ENCODE measurements around the gene PA2G4. TPM values are rescaled to one million over a fixed set of nuclear protein-coding genes. Genes with fewer than 3 reads are reported as not detected.
A peak's percentile ranks its signal among the peaks of the same experiment; 100 is the strongest.
"Not testable (repeated sequence)": the region's sequence is repeated elsewhere in the genome, so short reads cannot be mapped to it uniquely, and the experiment has no call there.

PA2G4 gene
- 203 TPM for polyA plus RNA-seq (2013, experiment 1 of 4)
- 183 TPM for polyA plus RNA-seq (2013, experiment 2 of 4)
- 154 TPM for polyA plus RNA-seq (2013, experiment 3 of 4)
- 157 TPM for polyA plus RNA-seq (2013, experiment 4 of 4)

DNA sequence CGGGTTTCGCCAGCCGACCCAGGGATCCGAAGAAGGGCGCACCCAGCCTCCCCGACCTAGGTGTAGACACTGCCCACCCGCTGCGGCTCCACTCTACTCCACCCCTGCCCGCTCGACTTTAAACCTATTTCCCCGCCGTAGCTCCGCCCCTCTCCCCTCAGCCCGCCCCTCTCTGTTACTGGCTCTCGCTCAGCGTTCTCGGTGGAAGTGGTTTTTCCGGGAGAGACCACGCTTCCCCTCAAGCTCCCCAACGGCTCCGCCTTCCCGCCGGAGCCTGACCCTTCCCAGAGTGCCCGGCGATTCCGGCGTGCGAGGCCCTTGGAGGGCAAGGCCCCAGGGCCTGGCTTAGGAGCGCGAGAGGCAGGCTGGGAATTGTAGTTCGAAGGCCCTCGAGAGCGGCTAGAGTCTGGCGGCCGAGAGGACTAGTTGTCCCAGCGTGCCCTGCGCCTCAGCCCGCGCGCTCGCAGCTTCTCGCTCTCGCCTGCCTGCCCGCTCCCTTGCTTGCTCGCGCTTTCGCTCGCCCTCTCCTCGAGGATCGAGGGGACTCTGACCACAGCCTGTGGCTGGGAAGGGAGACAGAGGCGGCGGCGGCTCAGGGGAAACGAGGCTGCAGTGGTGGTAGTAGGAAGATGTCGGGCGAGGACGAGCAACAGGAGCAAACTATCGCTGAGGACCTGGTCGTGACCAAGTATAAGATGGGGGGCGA lies at the start of gene PA2G4:
Gene PA2G4, plus strand, starts transcription at position 451 of the 706 bp plus-strand sequence. Its CDS starts 179 bp downstream, at position 630.
- peak within 1 kb of the TSS; percentile 17 for H3K27ac ChIP-seq (ENCODE audit: insufficient read depth, low read depth, low read length, poor library complexity, severe bottlenecking)

DNA sequence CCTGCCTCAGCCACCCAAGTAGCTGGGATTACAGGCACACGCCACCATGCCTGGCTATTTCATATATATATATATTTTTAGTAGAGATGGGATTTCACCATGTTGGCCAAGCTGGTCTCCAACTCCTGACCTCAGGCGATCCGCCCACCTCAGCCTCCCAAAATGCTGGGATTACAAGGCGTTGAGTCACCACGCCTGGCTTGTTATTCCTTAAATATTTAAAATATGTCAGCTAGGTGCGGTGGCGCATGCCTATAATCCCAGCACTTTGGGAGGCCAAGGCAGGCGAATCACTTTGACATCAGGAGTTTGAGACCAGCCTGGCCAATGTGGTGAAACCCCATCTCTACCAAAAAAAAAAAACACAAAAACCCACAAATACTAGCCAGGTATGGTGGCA lies 44.4 kb upstream of the PA2G4 start:
- H3K9me3 ChIP-seq (ENCODE audit: control insufficient read depth, low read length); H3K36me3 ChIP-seq (ENCODE audit: control insufficient read depth, insufficient read depth, low read length); H3K4me1 ChIP-seq (ENCODE audit: control insufficient read depth, insufficient read depth, low read length); H3K27me3 ChIP-seq (ENCODE audit: control insufficient read depth, insufficient read depth, low read length, poor library complexity, severe bottlenecking); H3K4me3 ChIP-seq (ENCODE audit: insufficient read depth, low read depth, low read length); H3K27ac ChIP-seq (ENCODE audit: insufficient read depth, low read depth, low read length, poor library complexity, severe bottlenecking): not testable (repeated sequence)
- 80 to 85% methylated on average over 7 of the region's 8 CpGs for WGBS, 2 experiments

More for the DNA sequence above, at the start of gene PA2G4:
- Histone ChIP-seq H3K4me3 (ENCODE audit: insufficient read depth, low read depth, low read length) (peak within 1 kb of the TSS; percentile 92), H3K9me3 (ENCODE audit: control insufficient read depth, low read length) (no peaks in the 10 kb centered on the region), H3K4me1 (ENCODE audit: control insufficient read depth, insufficient read depth, low read length) (peaks cover 11% of the 10 kb centered on the region), H3K27me3 (ENCODE audit: control insufficient read depth, insufficient read depth, low read length, poor library complexity, severe bottlenecking) (no peaks in the 10 kb centered on the region), H3K36me3 (ENCODE audit: control insufficient read depth, insufficient read depth, low read length) (peaks cover 21% of the 10 kb centered on the region)
- 0% methylated on average over 60 of the region's 60 CpGs for WGBS, 2 experiments

DNA sequence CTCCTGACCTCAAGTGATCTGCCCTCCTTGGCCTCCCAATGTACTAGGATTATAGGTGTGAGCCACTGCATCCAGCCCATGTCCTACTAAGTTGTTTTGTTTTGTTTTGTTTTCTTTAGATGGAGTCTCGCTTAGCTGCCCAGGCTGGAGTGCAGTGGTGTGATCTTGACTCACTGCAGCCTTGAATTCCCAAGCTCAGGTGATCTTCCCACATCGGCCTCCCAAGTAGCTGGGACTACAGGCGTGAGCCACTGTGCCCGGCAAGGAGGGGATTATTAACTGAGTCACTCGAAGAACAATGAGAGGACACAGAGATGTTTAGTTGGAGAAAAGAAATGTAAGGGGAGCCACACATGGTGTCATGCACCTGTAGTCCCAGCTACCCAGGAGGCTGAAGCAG lies 42.4 kb upstream of the PA2G4 start:
- Histone ChIP-seq H3K9me3 (ENCODE audit: control insufficient read depth, low read length) (no peaks in the 10 kb centered on the region), H3K4me1 (ENCODE audit: control insufficient read depth, insufficient read depth, low read length) (no peaks in the 10 kb centered on the region), H3K27me3 (ENCODE audit: control insufficient read depth, insufficient read depth, low read length, poor library complexity, severe bottlenecking) (no peaks in the 10 kb centered on the region), H3K36me3 (ENCODE audit: control insufficient read depth, insufficient read depth, low read length) (no peaks in the 10 kb centered on the region), H3K4me3 (ENCODE audit: insufficient read depth, low read depth, low read length) (no peak overlapping the region), H3K27ac (ENCODE audit: insufficient read depth, low read depth, low read length, poor library complexity, severe bottlenecking) (no peak overlapping the region)
- 70 to 76% methylated on average over 5 of the region's 5 CpGs for WGBS, 2 experiments

DNA sequence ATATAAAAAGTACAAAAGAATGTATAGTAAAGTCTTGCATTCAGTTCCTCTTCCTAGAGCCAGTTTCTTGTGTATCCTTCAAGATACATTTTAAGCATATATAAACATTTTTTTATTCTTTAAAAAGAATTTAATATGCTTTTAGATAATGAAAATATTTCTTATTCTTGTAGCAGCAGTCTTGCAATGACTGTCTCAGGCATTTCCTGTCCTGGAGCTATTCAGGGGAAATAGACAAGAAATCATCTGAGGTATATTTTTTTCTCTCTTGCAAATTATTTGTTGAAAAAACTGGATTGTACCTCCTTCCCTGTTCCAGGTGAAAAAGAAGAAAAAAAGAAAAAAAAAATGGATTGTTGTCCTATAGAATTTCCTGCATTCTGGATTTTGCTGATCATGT lies 41.4 kb upstream of the PA2G4 start:
- Histone ChIP-seq H3K27ac (ENCODE audit: insufficient read depth, low read depth, low read length, poor library complexity, severe bottlenecking) (no peak overlapping the region), H3K9me3 (ENCODE audit: control insufficient read depth, low read length) (no peaks in the 10 kb centered on the region), H3K27me3 (ENCODE audit: control insufficient read depth, insufficient read depth, low read length, poor library complexity, severe bottlenecking) (no peaks in the 10 kb centered on the region), H3K36me3 (ENCODE audit: control insufficient read depth, insufficient read depth, low read length) (no peaks in the 10 kb centered on the region), H3K4me1 (ENCODE audit: control insufficient read depth, insufficient read depth, low read length) (no peaks in the 10 kb centered on the region), H3K4me3 (ENCODE audit: insufficient read depth, low read depth, low read length) (no peak overlapping the region)

DNA sequence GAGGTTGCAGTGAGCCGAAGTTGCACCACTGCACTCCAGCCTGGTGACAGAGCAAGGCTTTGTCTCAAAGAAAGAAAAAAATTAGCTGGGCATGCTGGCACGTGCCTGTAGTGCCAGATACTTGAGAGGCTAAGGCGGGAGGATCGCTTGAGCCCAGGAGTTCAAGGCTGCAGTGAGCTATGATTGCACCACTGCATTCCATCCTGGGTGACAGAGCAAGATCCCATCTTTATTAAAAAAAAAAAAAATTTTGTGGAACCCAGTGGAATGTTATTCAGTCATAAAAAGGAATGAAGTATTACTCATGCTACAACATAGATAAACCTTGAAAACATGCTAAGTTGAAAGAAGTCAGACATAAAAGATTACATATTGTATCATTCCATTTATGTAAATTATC lies 32.7 kb upstream of the PA2G4 start:
- WGBS, 2 experiments: 88 to 92% methylated on average over 4 of the region's 4 CpGs
- Histone ChIP-seq H3K4me3 (ENCODE audit: insufficient read depth, low read depth, low read length) (no peak overlapping the region), H3K4me1 (ENCODE audit: control insufficient read depth, insufficient read depth, low read length) (no peaks in the 10 kb centered on the region), H3K9me3 (ENCODE audit: control insufficient read depth, low read length) (no peaks in the 10 kb centered on the region), H3K27ac (ENCODE audit: insufficient read depth, low read depth, low read length, poor library complexity, severe bottlenecking) (no peak overlapping the region), H3K27me3 (ENCODE audit: control insufficient read depth, insufficient read depth, low read length, poor library complexity, severe bottlenecking) (no peaks in the 10 kb centered on the region), H3K36me3 (ENCODE audit: control insufficient read depth, insufficient read depth, low read length) (no peaks in the 10 kb centered on the region)

DNA sequence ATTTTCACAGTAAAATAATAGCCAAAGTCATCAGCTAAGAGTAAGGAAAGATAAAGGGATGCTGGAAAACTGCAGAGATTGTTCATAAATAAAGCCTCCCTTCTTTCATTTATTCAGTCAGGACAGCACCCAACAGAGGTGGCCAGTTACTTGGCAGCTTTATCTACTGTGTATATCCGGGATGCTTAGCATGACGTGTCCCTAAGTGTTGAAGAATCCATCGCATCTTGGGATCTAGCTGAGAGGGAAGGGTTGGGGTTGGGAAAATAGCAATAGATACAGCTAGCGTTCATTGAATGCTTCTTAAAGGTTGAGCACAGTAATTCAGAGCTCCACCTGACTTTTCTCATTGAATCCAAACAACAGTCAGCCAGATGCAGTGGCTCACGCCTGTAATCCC lies 30.0 kb upstream of the PA2G4 start:
- H3K9me3 ChIP-seq (ENCODE audit: control insufficient read depth, low read length): no peaks in the 10 kb centered on the region
- H3K27ac ChIP-seq (ENCODE audit: insufficient read depth, low read depth, low read length, poor library complexity, severe bottlenecking): no peak overlapping the region
- WGBS, 2 experiments: 91 to 95% methylated on average over 5 of the region's 5 CpGs
- H3K4me3 ChIP-seq (ENCODE audit: insufficient read depth, low read depth, low read length): no peak overlapping the region
- H3K4me1 ChIP-seq (ENCODE audit: control insufficient read depth, insufficient read depth, low read length): no peaks in the 10 kb centered on the region
- H3K36me3 ChIP-seq (ENCODE audit: control insufficient read depth, insufficient read depth, low read length): no peaks in the 10 kb centered on the region
- peaks cover 4% of the 10 kb centered on the region for H3K27me3 ChIP-seq (ENCODE audit: control insufficient read depth, insufficient read depth, low read length, poor library complexity, severe bottlenecking)

DNA sequence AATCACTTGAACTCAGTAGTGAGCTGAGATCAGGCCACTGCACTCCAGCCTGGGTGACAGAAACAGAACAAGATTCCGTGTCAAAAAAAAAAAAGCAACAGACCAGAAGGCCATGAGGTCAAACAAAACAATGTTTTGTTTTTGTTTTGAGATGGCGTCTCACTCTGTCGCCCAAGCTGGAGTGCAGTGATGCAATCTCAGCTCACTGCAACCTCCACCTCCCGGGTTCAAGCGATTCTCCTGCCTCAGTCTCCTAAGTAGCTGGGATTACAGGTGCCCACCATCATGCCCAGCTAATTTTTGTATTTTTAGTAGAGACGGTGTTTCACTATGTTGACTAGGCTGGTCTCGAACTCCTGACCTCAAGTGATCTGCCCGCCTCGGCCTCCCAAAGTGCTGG lies 26.4 kb upstream of the PA2G4 start:
- not testable (repeated sequence) for H3K4me1 ChIP-seq (ENCODE audit: control insufficient read depth, insufficient read depth, low read length); H3K4me3 ChIP-seq (ENCODE audit: insufficient read depth, low read depth, low read length); H3K9me3 ChIP-seq (ENCODE audit: control insufficient read depth, low read length); H3K36me3 ChIP-seq (ENCODE audit: control insufficient read depth, insufficient read depth, low read length); H3K27ac ChIP-seq (ENCODE audit: insufficient read depth, low read depth, low read length, poor library complexity, severe bottlenecking)
- WGBS, 2 experiments: 91 to 93% methylated on average over 9 of the region's 9 CpGs
- peaks cover 25% of the 10 kb centered on the region for H3K27me3 ChIP-seq (ENCODE audit: control insufficient read depth, insufficient read depth, low read length, poor library complexity, severe bottlenecking)

DNA sequence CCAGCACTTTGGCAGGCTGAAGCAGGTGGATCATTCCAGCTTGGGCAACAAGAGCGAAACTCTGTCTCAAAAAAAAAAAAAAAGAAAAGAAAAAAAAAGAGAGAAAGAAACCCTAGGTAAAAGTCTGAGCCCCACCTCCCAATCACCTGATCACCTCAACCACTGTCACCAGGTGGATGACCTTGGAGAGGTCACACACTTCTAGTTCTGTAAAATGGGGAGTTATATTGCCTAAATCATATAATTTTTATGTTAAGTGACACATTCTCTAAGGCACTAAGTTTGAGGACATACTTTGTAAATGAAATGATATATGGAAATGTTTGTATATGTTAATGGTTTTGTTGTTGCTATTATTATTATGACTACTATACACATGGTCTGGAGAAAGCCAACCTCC lies 25.9 kb upstream of the PA2G4 start:
- 100% methylated on average over 1 of the region's 1 CpG for WGBS, 2 experiments
- no peaks in the 10 kb centered on the region for H3K36me3 ChIP-seq (ENCODE audit: control insufficient read depth, insufficient read depth, low read length)
- H3K9me3 ChIP-seq (ENCODE audit: control insufficient read depth, low read length): no peaks in the 10 kb centered on the region
- no peak overlapping the region for H3K4me3 ChIP-seq (ENCODE audit: insufficient read depth, low read depth, low read length)
- H3K27ac ChIP-seq (ENCODE audit: insufficient read depth, low read depth, low read length, poor library complexity, severe bottlenecking): no peak overlapping the region
- peaks cover 25% of the 10 kb centered on the region for H3K27me3 ChIP-seq (ENCODE audit: control insufficient read depth, insufficient read depth, low read length, poor library complexity, severe bottlenecking)
- H3K4me1 ChIP-seq (ENCODE audit: control insufficient read depth, insufficient read depth, low read length): peaks cover 5% of the 10 kb centered on the region

DNA sequence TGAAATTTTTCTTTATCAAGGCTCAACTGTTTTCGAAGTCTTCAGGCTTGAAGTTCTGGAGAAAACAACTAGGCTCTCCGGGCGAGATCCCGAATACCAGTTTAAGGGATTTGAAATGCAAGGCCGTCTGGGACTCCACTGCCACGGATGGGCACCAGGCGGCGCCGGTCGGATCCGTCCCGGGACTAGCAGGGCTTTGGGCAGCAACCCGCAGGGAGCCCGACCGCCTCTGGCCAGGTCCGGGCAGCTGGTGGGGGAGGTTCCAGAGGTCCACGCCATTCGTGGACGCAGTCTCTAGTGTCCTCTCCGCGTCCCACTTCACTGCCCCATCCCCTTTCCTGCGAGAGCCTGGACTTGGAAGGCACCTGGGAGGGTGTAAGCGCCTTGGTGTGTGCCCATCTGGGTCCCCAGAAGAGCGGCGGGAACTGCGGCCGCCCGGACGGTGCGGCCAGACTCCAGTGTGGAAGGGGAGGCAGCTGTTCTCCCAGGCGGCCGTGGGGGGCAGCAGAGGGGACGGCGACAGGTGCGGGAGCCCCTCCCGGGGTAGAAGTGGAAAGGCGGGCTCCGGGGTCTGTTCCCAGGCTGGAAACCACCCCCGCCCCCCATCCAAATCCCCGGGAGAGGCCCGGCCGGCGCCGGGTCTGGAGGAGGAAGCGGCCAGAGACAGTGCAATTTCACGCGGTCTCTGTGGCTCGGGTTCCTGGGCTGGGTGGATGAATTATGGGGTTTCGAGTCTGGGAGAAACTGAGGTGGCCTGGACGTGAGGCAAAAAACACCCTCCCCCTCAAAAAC lies 25.2 kb upstream of the PA2G4 start:
- Histone ChIP-seq H3K36me3 (ENCODE audit: control insufficient read depth, insufficient read depth, low read length) (no peaks in the 10 kb centered on the region), H3K27me3 (ENCODE audit: control insufficient read depth, insufficient read depth, low read length, poor library complexity, severe bottlenecking) (peaks cover 25% of the 10 kb centered on the region), H3K4me3 (ENCODE audit: insufficient read depth, low read depth, low read length) (peak overlapping the region; percentile 44), H3K4me1 (ENCODE audit: control insufficient read depth, insufficient read depth, low read length) (peaks cover 5% of the 10 kb centered on the region), H3K27ac (ENCODE audit: insufficient read depth, low read depth, low read length, poor library complexity, severe bottlenecking) (peak overlapping the region; percentile 50), H3K9me3 (ENCODE audit: control insufficient read depth, low read length) (no peaks in the 10 kb centered on the region)
- 2% methylated on average over 48 of the region's 50 CpGs for WGBS, 2 experiments

DNA sequence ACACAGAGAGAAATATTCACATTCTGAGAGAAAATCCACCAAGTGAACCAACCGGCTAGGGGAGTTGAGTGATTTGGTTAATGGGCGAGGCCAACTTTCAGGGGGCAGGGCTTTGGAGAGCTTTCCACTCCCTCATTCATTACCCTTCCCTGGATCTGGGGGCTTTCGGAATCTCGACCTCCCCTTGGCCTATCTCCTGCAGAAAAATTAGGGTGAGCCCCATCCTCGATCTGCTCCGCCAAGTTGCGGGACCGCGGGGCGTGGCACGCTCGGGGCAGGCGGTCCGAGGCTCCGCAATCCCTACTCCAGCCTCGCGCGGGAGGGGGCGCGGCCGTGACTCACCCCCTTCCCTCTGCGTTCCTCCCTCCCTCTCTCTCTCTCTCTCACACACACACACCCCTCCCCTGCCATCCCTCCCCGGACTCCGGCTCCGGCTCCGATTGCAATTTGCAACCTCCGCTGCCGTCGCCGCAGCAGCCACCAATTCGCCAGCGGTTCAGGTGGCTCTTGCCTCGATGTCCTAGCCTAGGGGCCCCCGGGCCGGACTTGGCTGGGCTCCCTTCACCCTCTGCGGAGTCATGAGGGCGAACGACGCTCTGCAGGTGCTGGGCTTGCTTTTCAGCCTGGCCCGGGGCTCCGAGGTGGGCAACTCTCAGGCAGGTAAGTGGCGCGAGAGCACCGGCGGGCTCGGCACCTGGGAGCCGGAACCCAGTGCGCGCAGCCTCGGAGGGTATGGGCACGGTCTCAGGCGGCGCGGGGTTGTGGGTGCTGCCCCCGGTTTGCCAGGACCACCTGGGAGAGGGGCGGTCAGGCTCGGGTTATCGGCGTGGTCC lies 24.4 kb upstream of the PA2G4 start, which contains the start of gene ERBB3:
Gene ERBB3, plus strand, starts transcription at position 443 of the 833 bp plus-strand sequence. Its CDS starts 136 bp downstream, at position 579.
- peaks cover 25% of the 10 kb centered on the region for H3K27me3 ChIP-seq (ENCODE audit: control insufficient read depth, insufficient read depth, low read length, poor library complexity, severe bottlenecking)
- H3K36me3 ChIP-seq (ENCODE audit: control insufficient read depth, insufficient read depth, low read length): no peaks in the 10 kb centered on the region
- peak within 1 kb of the TSS; percentile 44 for H3K4me3 ChIP-seq (ENCODE audit: insufficient read depth, low read depth, low read length)
- 0% methylated on average over 58 to 59 of the region's 59 CpGs for WGBS, 2 experiments
- peaks cover 5% of the 10 kb centered on the region for H3K4me1 ChIP-seq (ENCODE audit: control insufficient read depth, insufficient read depth, low read length)
- peak within 1 kb of the TSS; percentile 50 for H3K27ac ChIP-seq (ENCODE audit: insufficient read depth, low read depth, low read length, poor library complexity, severe bottlenecking)
- no peaks in the 10 kb centered on the region for H3K9me3 ChIP-seq (ENCODE audit: control insufficient read depth, low read length)

Data from ectodermal cell (in vitro differentiated cells).